ENCODE results near the gene KLHDC7B.

The KLHDC7B gene

DNA sequence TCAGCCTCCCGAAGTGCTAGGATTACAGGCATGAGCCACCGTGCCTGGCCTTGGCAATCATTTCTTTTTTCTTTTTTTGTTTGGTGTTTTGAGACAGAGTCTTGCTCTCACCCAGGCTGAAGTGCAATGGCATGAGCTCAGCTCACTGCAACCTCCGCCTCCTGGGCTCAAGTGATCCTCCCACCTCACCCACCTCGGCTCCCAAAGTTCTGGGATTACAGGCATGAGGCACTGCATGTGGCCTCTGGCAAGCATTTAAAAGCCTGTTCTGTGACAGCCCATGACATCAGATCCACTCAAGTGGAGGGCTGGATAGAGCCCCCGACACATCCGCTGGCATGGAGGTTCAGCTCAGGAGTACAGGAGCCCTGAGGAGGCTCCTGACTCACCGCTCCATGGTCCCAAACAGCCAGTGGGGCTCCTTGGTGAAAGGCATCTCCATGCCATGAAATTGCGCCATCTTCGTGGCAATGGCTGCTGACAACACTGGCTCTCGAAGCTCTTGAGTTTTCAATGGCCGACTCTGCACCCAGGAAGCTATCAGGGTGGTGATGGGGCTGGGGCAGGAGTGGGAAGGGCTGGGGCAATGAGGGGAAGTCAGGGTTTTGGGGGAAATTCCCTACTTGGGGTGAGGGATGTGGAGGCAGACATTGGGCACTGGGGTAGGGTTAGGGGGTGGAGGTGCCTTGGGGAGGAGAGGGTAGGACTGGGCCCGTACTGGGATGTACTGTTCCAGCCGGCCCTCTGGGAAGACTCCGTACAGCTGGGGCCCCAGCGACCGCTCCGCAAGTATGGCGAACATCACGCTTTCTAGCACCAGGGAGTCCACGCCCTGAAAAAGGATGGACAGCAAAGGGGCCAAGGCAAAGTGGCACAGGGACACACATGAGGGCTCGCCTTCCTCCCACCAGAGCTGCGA is 35.6 kb downstream of the KLHDC7B start:
- Histone ChIP-seq H3K27ac (replicated peaks) (peak overlapping the region; percentile 96; the same call in 1 of the 2 replicates), H3K27me3 (ENCODE audit: insufficient read depth, poor library complexity, severe bottlenecking) (no peaks in the 10 kb centered on the region), H3K4me3 (replicated peaks; ENCODE audit: insufficient read depth, low read length) (peak overlapping the region; percentile 77)
- DNase-seq (ENCODE audit: low read depth in 1 of 2, low spot score in 1 of 2): peak in 1 of 2 experiments; percentile 14
- TF ChIP-seq GABPA (IDR thresholded peaks at IDR 0.05; ENCODE audit: low read depth) (no peak), SPI1 (IDR thresholded peaks at IDR 0.05; ENCODE audit: borderline replicate concordance, low read depth) (no peak), POLR2AphosphoS5 (IDR thresholded peaks at IDR 0.05; ENCODE audit: low read depth) (no peak)
- TF ChIP-seq, protein P1, sequence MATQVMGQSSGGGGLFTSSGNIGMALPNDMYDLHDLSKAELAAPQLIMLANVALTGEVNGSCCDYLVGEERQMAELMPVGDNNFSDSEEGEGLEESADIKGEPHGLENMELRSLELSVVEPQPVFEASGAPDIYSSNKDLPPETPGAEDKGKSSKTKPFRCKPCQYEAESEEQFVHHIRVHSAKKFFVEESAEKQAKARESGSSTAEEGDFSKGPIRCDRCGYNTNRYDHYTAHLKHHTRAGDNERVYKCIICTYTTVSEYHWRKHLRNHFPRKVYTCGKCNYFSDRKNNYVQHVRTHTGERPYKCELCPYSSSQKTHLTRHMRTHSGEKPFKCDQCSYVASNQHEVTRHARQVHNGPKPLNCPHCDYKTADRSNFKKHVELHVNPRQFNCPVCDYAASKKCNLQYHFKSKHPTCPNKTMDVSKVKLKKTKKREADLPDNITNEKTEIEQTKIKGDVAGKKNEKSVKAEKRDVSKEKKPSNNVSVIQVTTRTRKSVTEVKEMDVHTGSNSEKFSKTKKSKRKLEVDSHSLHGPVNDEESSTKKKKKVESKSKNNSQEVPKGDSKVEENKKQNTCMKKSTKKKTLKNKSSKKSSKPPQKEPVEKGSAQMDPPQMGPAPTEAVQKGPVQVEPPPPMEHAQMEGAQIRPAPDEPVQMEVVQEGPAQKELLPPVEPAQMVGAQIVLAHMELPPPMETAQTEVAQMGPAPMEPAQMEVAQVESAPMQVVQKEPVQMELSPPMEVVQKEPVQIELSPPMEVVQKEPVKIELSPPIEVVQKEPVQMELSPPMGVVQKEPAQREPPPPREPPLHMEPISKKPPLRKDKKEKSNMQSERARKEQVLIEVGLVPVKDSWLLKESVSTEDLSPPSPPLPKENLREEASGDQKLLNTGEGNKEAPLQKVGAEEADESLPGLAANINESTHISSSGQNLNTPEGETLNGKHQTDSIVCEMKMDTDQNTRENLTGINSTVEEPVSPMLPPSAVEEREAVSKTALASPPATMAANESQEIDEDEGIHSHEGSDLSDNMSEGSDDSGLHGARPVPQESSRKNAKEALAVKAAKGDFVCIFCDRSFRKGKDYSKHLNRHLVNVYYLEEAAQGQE (IDR thresholded peaks at IDR 0.05; ENCODE audit: insufficient replicate concordance, low read depth): no peak
- TF ChIP-seq, protein P2, sequence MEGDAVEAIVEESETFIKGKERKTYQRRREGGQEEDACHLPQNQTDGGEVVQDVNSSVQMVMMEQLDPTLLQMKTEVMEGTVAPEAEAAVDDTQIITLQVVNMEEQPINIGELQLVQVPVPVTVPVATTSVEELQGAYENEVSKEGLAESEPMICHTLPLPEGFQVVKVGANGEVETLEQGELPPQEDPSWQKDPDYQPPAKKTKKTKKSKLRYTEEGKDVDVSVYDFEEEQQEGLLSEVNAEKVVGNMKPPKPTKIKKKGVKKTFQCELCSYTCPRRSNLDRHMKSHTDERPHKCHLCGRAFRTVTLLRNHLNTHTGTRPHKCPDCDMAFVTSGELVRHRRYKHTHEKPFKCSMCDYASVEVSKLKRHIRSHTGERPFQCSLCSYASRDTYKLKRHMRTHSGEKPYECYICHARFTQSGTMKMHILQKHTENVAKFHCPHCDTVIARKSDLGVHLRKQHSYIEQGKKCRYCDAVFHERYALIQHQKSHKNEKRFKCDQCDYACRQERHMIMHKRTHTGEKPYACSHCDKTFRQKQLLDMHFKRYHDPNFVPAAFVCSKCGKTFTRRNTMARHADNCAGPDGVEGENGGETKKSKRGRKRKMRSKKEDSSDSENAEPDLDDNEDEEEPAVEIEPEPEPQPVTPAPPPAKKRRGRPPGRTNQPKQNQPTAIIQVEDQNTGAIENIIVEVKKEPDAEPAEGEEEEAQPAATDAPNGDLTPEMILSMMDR (IDR thresholded peaks at IDR 0.05; ENCODE audit: insufficient read depth, low read length): no peak

DNA sequence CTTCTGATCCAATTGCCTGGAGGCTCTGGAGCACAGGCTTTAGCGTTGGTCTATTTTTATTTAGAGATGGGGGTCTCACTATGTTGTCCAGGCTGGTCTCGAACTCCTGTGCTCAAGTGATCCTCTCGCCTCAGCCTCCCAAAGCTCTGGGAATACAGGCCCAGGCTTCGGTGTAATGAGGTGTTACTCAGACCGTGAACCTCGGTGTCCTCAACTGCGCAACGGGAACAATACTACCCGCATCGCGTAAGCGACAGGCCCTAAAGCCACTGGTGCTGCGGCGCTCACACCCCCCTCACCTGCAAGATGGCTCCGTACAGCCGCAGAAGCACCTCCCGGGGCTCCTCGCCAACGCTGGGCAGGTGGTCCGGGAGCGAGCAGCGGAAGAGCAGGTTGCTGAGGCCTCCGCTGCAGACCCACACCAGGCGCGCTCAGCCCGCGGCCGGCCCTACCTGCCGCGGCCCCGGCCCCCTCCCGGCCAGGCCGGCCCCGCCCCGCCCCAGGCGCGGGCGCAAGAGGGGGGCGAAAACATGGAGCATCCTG is 36.3 kb downstream of the KLHDC7B start:
- H3K27me3 ChIP-seq (ENCODE audit: insufficient read depth, poor library complexity, severe bottlenecking): no peaks in the 10 kb centered on the region
- DNase-seq (ENCODE audit: low read depth in 1 of 2, low spot score in 1 of 2): peak in 1 of 2 experiments; percentile 49
- H3K27ac ChIP-seq (replicated peaks): peak overlapping the region; percentile 96
- TF ChIP-seq, protein P1 (IDR thresholded peaks at IDR 0.05; ENCODE audit: insufficient replicate concordance, low read depth): no peak
- no peak for TF ChIP-seq SPI1 (IDR thresholded peaks at IDR 0.05; ENCODE audit: borderline replicate concordance, low read depth)
- TF ChIP-seq POLR2AphosphoS5 (IDR thresholded peaks at IDR 0.05; ENCODE audit: low read depth): no peak
- no peak for TF ChIP-seq GABPA (IDR thresholded peaks at IDR 0.05; ENCODE audit: low read depth)
- TF ChIP-seq, protein P2 (IDR thresholded peaks at IDR 0.05; ENCODE audit: insufficient read depth, low read length): no peak
- H3K4me3 ChIP-seq (replicated peaks; ENCODE audit: insufficient read depth, low read length): peak overlapping the region; percentile 77

DNA sequence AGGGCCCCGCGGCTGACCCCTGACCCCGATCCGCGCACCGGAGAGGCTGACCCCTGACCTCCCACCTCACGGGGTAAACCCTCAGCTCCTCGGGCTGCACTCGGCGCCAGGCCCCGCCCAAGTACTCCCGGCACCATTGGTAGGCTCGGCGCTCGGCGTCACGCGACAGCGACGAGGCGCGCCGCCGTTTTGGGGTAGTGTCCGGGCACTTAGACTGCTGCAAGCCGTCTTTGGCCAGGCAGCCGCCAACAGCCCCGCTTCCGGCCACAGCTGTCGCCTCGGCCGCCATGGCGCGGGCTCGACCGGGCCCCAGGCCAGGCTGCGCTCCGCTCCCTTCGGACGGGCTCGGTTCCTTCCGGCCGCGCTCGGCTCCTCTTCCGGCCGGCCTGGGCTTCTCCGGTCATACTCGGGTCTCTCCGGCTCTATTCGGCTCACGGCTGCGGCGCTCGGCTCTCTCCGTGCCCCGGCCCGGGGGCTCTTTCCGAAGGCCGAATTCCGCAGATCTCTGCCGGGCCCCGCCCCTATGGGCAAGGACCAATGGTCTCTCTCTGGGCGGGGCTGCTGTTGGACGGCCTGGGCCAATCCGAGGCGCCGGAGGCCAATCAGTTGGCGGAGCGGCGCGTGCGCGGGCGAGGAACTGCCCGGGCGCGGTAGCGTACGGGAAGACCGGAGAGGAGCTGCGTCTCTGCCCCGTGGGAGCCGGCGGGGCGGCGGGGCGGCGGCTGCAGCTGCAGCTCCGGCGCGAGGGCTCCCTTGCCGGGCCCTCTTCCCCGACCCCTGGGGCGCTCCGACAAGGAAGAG is 37.0 kb downstream of the KLHDC7B start, which contains the start of gene CHKB:
Gene CHKB (minus strand): TSS at position 357 of the 801 bp plus-strand sequence. CDS start 68 bp downstream, at position 289.
- Histone ChIP-seq H3K27ac (replicated peaks) (peak within 1 kb of the TSS; percentile 96), H3K4me3 (replicated peaks; ENCODE audit: insufficient read depth, low read length) (peak within 1 kb of the TSS; percentile 77), H3K27me3 (ENCODE audit: insufficient read depth, poor library complexity, severe bottlenecking) (no peaks in the 10 kb centered on the region)
- peak; percentile 94 to 99 for DNase-seq (ENCODE audit: low read depth in 1 of 2, low spot score in 1 of 2)
- TF ChIP-seq, protein P2 (IDR thresholded peaks at IDR 0.05; ENCODE audit: insufficient read depth, low read length): no peak
- TF ChIP-seq, protein P1 (IDR thresholded peaks at IDR 0.05; ENCODE audit: insufficient replicate concordance, low read depth): peak; percentile 46
- TF ChIP-seq POLR2AphosphoS5 (IDR thresholded peaks at IDR 0.05; ENCODE audit: low read depth): peak; percentile 14

Data from HL-60 (cell line).